ENCODE measurements around the gene JSRP1. TPM values are rescaled to one million over a fixed set of nuclear protein-coding genes. Genes with fewer than 3 reads are reported as not detected.

The JSRP1 gene
- total and polyA plus RNA-seq, 4 donors: 0.25 to 0.45 (median 0.39) TPM; not detected in 1

DNA sequence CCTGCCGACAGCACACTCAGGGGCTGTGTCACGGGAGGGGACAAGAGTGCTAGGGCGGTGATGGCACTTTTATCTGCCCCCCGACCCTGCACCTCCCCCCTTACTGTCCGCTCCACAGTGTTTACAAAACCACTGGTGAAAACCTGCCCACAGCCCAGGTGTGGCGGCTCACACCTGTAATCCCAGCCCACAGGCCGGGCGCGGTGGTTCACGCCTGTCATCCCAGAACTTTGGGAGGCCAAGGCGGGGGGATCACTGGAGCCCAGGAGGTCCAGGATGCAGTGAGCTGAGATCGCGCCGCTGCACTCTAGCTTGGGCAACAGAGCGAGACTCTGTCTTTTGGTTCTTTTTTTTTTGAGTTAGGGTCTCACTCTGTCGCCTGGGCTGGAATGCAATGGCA, 39.9 kb upstream of the JSRP1 start:
- TF ChIP-seq, protein P1, sequence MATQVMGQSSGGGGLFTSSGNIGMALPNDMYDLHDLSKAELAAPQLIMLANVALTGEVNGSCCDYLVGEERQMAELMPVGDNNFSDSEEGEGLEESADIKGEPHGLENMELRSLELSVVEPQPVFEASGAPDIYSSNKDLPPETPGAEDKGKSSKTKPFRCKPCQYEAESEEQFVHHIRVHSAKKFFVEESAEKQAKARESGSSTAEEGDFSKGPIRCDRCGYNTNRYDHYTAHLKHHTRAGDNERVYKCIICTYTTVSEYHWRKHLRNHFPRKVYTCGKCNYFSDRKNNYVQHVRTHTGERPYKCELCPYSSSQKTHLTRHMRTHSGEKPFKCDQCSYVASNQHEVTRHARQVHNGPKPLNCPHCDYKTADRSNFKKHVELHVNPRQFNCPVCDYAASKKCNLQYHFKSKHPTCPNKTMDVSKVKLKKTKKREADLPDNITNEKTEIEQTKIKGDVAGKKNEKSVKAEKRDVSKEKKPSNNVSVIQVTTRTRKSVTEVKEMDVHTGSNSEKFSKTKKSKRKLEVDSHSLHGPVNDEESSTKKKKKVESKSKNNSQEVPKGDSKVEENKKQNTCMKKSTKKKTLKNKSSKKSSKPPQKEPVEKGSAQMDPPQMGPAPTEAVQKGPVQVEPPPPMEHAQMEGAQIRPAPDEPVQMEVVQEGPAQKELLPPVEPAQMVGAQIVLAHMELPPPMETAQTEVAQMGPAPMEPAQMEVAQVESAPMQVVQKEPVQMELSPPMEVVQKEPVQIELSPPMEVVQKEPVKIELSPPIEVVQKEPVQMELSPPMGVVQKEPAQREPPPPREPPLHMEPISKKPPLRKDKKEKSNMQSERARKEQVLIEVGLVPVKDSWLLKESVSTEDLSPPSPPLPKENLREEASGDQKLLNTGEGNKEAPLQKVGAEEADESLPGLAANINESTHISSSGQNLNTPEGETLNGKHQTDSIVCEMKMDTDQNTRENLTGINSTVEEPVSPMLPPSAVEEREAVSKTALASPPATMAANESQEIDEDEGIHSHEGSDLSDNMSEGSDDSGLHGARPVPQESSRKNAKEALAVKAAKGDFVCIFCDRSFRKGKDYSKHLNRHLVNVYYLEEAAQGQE (IDR thresholded peaks at IDR 0.05): no peak
- TF ChIP-seq, protein P2, sequence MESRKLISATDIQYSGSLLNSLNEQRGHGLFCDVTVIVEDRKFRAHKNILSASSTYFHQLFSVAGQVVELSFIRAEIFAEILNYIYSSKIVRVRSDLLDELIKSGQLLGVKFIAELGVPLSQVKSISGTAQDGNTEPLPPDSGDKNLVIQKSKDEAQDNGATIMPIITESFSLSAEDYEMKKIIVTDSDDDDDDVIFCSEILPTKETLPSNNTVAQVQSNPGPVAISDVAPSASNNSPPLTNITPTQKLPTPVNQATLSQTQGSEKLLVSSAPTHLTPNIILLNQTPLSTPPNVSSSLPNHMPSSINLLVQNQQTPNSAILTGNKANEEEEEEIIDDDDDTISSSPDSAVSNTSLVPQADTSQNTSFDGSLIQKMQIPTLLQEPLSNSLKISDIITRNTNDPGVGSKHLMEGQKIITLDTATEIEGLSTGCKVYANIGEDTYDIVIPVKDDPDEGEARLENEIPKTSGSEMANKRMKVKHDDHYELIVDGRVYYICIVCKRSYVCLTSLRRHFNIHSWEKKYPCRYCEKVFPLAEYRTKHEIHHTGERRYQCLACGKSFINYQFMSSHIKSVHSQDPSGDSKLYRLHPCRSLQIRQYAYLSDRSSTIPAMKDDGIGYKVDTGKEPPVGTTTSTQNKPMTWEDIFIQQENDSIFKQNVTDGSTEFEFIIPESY (IDR thresholded peaks at IDR 0.05): no peak
- TF ChIP-seq RAD21 (IDR thresholded peaks at IDR 0.05) (no peak), TAF1 (conservative IDR thresholded peaks at IDR 0.05) (no peak), FOXA1 (IDR thresholded peaks at IDR 0.05) (no peak), SP1 (IDR thresholded peaks at IDR 0.05) (no peak), NR2F2 (IDR thresholded peaks at IDR 0.05) (no peak), JUND (IDR thresholded peaks at IDR 0.05) (no peak), HNF4A (conservative IDR thresholded peaks at IDR 0.05) (no peak)
- H3K27ac ChIP-seq (ENCODE audit: low read depth in 1 of 2, low read length in 2 of 2): no peak overlapping the region
- H3K9ac ChIP-seq (ENCODE audit: low read depth in 1 of 2, low read length in 2 of 2): no peak overlapping the region
- 77% methylated on average over 16 of the region's 16 CpGs for WGBS
- no peak for DNase-seq (ENCODE audit: low spot score)
- no peaks in the 10 kb centered on the region for H3K9me3 ChIP-seq (ENCODE audit: control insufficient read depth in 4 of 4, low read length in 3 of 4)
- H3K27me3 ChIP-seq (ENCODE audit: control insufficient read depth in 4 of 4, insufficient read depth in 4 of 4, low read length in 3 of 4): peaks cover 0 to 3% (median 0%) of the 10 kb centered on the region in 4 donors
- no peaks in the 10 kb centered on the region for H3K36me3 ChIP-seq (ENCODE audit: control insufficient read depth in 4 of 4, insufficient read depth in 3 of 4, low read depth in 1 of 4, low read length in 3 of 4)
- no peak overlapping the region for H3K4me3 ChIP-seq (ENCODE audit: low read depth in 1 of 3, low read length in 3 of 3)
- H3K4me1 ChIP-seq (ENCODE audit: control insufficient read depth in 4 of 4, insufficient read depth in 4 of 4, low read length in 3 of 4): peaks cover 0 to 7% (median 2%) of the 10 kb centered on the region in 4 donors

DNA sequence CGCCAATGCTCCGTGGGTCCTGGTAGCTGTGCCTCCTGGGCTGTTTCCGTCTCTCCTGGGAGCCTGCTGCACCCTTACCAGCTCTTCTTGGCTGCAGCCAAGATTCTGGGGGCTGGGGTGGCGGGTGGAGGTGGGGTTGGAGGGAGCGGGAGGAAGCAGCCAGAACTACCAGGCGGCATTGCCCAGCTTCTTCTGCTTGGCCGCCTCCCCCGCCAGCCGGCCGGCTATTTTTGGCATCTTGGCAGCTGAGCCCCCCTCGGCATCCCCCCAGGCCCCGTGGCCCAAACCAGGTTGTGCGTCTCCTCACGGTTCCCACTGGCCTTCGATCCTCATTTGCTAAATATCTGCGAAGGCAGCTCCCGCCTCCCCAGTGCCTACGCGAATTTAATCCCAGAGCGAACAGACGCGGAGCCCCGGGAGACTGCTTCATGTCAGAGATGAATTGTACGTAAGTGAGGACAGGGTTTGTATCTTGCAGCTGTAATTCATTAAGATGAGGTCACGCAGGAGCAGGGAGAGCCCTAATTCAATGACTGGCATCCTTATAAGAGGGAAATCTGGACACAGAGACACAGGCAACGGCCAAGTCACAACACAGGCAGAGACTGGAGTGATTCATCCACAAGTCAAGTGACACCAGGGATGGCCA, 38.6 kb upstream of the JSRP1 start:
- DNase-seq (ENCODE audit: low spot score): no peak

More for the DNA sequence above, 38.6 kb upstream of the JSRP1 start:
- H3K9ac ChIP-seq (ENCODE audit: low read depth in 1 of 2, low read length in 2 of 2): no peak overlapping the region
- 35% methylated on average over 26 of the region's 26 CpGs for WGBS
- H3K27ac ChIP-seq (ENCODE audit: low read depth in 1 of 2, low read length in 2 of 2): no peak overlapping the region
- no peaks in the 10 kb centered on the region for H3K9me3 ChIP-seq (ENCODE audit: control insufficient read depth in 4 of 4, low read length in 3 of 4)
- TF ChIP-seq RXRA (IDR thresholded peaks at IDR 0.05) (no peak), YY1 (IDR thresholded peaks at IDR 0.05) (no peak), GABPA (IDR thresholded peaks at IDR 0.05 in 1 of 2, conservative IDR thresholded peaks at IDR 0.05 in 1 of 2) (no peak), SP1 (IDR thresholded peaks at IDR 0.05) (no peak), EGR1 (IDR thresholded peaks at IDR 0.05; ENCODE audit: low read depth in 2 of 2) (no peak), NR2F2 (IDR thresholded peaks at IDR 0.05) (no peak), JUND (IDR thresholded peaks at IDR 0.05) (no peak), FOXA2 (IDR thresholded peaks at IDR 0.05) (no peak), FOXA1 (IDR thresholded peaks at IDR 0.05) (no peak)
- TF ChIP-seq, protein P2 (IDR thresholded peaks at IDR 0.05): no peak
- TF ChIP-seq, protein P3, sequence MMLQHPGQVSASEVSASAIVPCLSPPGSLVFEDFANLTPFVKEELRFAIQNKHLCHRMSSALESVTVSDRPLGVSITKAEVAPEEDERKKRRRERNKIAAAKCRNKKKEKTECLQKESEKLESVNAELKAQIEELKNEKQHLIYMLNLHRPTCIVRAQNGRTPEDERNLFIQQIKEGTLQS (IDR thresholded peaks at IDR 0.05): no peak
- TF ChIP-seq, protein P1 (IDR thresholded peaks at IDR 0.05): no peak
- H3K4me3 ChIP-seq (ENCODE audit: low read depth in 1 of 3, low read length in 3 of 3): no peak overlapping the region
- peaks cover 0 to 20% (median 11%) of the 10 kb centered on the region in 4 donors for H3K4me1 ChIP-seq (ENCODE audit: control insufficient read depth in 4 of 4, insufficient read depth in 4 of 4, low read length in 3 of 4)
- H3K27me3 ChIP-seq (ENCODE audit: control insufficient read depth in 4 of 4, insufficient read depth in 4 of 4, low read length in 3 of 4): peaks cover 0 to 3% (median 0%) of the 10 kb centered on the region in 4 donors
- H3K36me3 ChIP-seq (ENCODE audit: control insufficient read depth in 4 of 4, insufficient read depth in 3 of 4, low read depth in 1 of 4, low read length in 3 of 4): no peaks in the 10 kb centered on the region
